ENCODE measurements around the gene MRAS. TPM values are rescaled to one million over a fixed set of nuclear protein-coding genes. Genes with fewer than 3 reads are reported as not detected.

MRAS gene
- polyA plus RNA-seq, 1 of the 3 experiments (the other 2 are of a cell fraction), result 25.0 TPM

GRCh38 chr3:138378990-138379389 lies 30.6 kb downstream of the MRAS start:
- Histone ChIP-seq H4K20me1 (ENCODE audit: insufficient read depth) (no peaks in the 10 kb centered on the region), H3K4me2 (no peak overlapping the region), H3K27ac (ENCODE audit: low read depth in 2 of 2, low read length in 1 of 2) (no peak overlapping the region), H2AFZ (ENCODE audit: low read depth) (no peak overlapping the region), H3K27me3 (ENCODE audit: insufficient read depth) (no peaks in the 10 kb centered on the region), H3F3A (replicated peaks; ENCODE audit: insufficient read depth) (no peaks in the 10 kb centered on the region), H3K4me1 (ENCODE audit: control insufficient read depth in 1 of 2, insufficient read depth in 2 of 2, low read depth in 1 of 2, low read length in 1 of 2) (peaks cover 0 to 2% of the 10 kb centered on the region in 2 experiments; a peak in 1 of 4 replicates), H3K4me3 (ENCODE audit: low read depth in 2 of 2, low read length in 1 of 2) (no peak overlapping the region), H3K9me2 (no peaks in the 10 kb centered on the region), H3K9me3 (no peaks in the 10 kb centered on the region), H3K9ac (no peak overlapping the region), H3K36me3 (replicated peaks in 1 of 2; ENCODE audit: control insufficient read depth in 1 of 2, insufficient read depth in 2 of 2, low read length in 1 of 2) (no peaks in the 10 kb centered on the region), H3K79me2 (ENCODE audit: insufficient read depth) (peaks cover 6% of the 10 kb centered on the region; the same call in 1 of the 2 replicates)
- no peak for DNase-seq
- no peak for TF ChIP-seq MAX (IDR thresholded peaks at IDR 0.05; ENCODE audit: low read depth)
- no peak for TF ChIP-seq MEF2A (IDR thresholded peaks at IDR 0.05; ENCODE audit: borderline replicate concordance, low read depth)
- TF ChIP-seq, protein P1, sequence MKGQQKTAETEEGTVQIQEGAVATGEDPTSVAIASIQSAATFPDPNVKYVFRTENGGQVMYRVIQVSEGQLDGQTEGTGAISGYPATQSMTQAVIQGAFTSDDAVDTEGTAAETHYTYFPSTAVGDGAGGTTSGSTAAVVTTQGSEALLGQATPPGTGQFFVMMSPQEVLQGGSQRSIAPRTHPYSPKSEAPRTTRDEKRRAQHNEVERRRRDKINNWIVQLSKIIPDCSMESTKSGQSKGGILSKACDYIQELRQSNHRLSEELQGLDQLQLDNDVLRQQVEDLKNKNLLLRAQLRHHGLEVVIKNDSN (IDR thresholded peaks at IDR 0.05; ENCODE audit: borderline replicate concordance, low read depth), result no peak
- WGBS (ENCODE audit: low lambda C conversion rate), result 83% methylated on average over 1 of the region's 1 CpG
- ChIA-PET CTCF (interaction anchor here (0.7 to 1.0 kb wide), 2 partner anchors 31 to 48 kb away, joined by 3 read pairs; no protein-coding TSS in a partner anchor), POLR2A (no interaction called here)

- no peaks in the 10 kb centered on the region for H3K9me2 ChIP-seq
- no peak for DNase-seq
- 49% methylated on average over 2 of the region's 5 CpGs for WGBS (ENCODE audit: low lambda C conversion rate)
- H2AFZ ChIP-seq (ENCODE audit: low read depth), result no peak overlapping the region
- H3K27ac ChIP-seq (ENCODE audit: low read depth in 2 of 2, low read length in 1 of 2), result no peak overlapping the region
- no peaks in the 10 kb centered on the region for H3F3A ChIP-seq (replicated peaks; ENCODE audit: insufficient read depth)
- H3K4me1 ChIP-seq (ENCODE audit: control insufficient read depth in 1 of 2, insufficient read depth in 2 of 2, low read depth in 1 of 2, low read length in 1 of 2), result peaks cover 0 to 2% of the 10 kb centered on the region in 2 experiments; a peak in 1 of 4 replicates
- no peak overlapping the region for H3K9ac ChIP-seq
- no peak overlapping the region for H3K4me3 ChIP-seq (ENCODE audit: low read depth in 2 of 2, low read length in 1 of 2)
- no peak overlapping the region for H3K4me2 ChIP-seq
- POLR2A ChIA-PET, result no interaction called here
- H3K27me3 ChIP-seq (ENCODE audit: insufficient read depth), result no peaks in the 10 kb centered on the region
- H4K20me1 ChIP-seq (ENCODE audit: insufficient read depth), result no peaks in the 10 kb centered on the region
- no peaks in the 10 kb centered on the region for H3K9me3 ChIP-seq
- H3K36me3 ChIP-seq (replicated peaks in 1 of 2; ENCODE audit: control insufficient read depth in 1 of 2, insufficient read depth in 2 of 2, low read length in 1 of 2), result no peaks in the 10 kb centered on the region
- TF ChIP-seq CHD2 (IDR thresholded peaks at IDR 0.05; ENCODE audit: low read length, partially characterized antibody) (no peak), GATA2 (CRISPR knock-in tag; IDR thresholded peaks at IDR 0.05) (no peak), CTCF (IDR thresholded peaks at IDR 0.05) (no peak), ELF1 (IDR thresholded peaks at IDR 0.05) (no peak), NFIC (IDR thresholded peaks at IDR 0.05; ENCODE audit: borderline replicate concordance) (no peak)
- CTCF ChIA-PET, result interaction anchor here (1.0 kb wide), 1 partner anchor 10 kb away, joined by 4 read pairs; no protein-coding TSS in a partner anchor
- peaks cover 6% of the 10 kb centered on the region; the same call in 1 of the 2 replicates for H3K79me2 ChIP-seq (ENCODE audit: insufficient read depth)
These were observed 33.1 kb downstream of the MRAS start for GRCh38 chr3:138381413-138381901.

Data from SK-N-SH (cell line).